Cerebellar nuclear complex (tissue), 1 donor: ENCODE data around the gene ETF1.
A peak's percentile ranks its signal among the peaks of the same experiment; 100 is the strongest.
"Not testable (repeated sequence)": the region's sequence is repeated elsewhere in the genome, so short reads cannot be mapped to it uniquely, and the experiment has no call there.

ENCODE experiments used
- DNase-seq, 2 experiments: peaks; one replicate each; lab custom pipeline; 2025; lab: John Stamatoyannopoulos, UW

Gene ETF1

DNA sequence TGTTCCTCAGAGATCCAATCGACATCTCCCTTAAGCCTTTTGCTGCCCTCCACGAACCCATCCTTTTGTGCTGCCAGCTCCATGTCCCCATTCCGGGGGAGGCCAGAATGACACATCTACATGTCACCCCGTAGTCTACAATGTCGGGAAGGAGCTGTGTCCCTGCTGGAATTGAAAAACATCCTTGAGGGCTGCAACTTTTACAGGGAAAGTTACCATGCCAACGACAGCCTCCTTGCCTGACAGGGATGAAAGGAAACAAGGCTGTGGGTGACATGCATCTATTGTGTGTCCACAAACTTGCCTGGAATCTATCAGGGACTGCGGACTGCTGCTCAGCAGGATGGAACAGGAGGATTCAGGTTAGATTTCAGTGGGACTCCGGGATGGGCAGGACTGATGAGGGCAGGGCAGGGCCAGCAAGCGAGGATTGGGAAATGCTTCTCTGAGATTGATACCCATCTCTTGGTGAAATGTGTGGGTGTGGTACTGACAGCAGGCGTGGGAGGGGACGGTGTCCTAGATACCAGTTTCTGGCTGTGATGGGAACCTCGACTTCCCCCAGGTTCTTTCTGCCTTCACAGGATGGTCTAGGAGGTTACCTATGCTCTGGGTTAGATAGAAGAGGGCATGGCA, 52.3 kb downstream of the ETF1 start:
- no peak for DNase-seq

GRCh38 chr5:138489683-138490061, 53.4 kb downstream of the ETF1 start:
- no peak for DNase-seq

DNA sequence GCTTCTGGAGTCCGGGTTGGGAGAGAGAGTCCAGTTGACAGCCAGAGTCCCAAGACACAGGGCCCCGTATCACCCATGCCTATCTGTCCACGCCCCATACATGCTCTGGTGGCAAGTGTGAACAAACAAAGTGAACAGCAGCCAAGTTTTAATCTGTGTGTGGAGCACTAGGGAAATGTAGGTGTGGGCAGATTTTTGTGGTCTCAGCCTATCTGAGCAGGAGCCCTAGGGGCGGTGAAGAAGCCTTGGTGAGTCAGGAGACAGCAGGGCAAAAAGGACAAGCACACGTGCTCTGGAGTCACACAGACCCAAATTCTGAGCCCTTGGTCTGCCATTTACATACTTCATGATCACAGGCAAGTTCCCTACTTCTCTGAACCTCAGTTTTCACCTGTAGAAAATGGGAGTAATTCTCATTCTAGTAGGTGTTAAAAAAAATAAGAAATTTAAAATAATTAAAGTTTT, 54.5 kb downstream of the ETF1 start:
- no peak for DNase-seq

- DNase-seq, result no peak
These were observed 60.4 kb downstream of the ETF1 start for GRCh38 chr5:138482638-138483037.

- no peak for DNase-seq
These were observed 66.1 kb downstream of the ETF1 start for GRCh38 chr5:138476918-138477317.

- DNase-seq, result not testable (repeated sequence)
These were observed 69.9 kb downstream of the ETF1 start for GRCh38 chr5:138473151-138473550.

DNA sequence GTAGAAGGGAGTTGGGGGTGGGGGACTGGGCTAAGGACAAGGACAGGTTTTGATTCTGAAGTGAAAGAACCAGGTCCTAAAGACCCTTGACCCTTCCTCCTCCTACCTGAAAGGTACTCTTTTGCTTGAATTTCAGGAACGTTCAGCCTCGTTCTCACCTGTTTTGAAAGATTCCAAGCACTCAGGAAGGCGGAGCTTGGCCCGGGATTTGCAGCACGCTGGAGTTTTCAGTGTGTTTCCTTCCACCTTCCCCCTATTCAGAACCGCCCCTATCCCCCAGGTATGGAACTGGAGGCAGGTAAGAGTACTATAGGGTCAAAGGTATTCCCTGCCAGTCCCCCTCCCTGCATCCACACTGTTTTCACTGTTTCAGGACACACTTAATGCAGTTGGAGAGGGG, 70.7 kb downstream of the ETF1 start:
- no peak for DNase-seq

DNA sequence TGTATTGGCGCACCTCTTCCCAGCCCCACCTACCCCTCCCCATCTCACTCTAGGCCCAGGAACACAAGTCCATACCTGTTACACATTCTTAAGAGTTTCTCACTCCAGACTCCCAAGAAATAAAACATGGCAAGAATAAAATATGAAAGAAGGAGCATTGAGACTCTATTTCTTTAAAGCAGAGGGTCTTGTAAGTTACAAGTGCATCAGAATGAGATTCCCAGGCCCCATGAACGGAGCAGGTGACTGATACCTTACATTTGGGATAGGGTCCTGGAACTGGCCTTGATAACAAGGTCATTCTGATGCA, 72.0 kb downstream of the ETF1 start:
- no peak for DNase-seq

DNA sequence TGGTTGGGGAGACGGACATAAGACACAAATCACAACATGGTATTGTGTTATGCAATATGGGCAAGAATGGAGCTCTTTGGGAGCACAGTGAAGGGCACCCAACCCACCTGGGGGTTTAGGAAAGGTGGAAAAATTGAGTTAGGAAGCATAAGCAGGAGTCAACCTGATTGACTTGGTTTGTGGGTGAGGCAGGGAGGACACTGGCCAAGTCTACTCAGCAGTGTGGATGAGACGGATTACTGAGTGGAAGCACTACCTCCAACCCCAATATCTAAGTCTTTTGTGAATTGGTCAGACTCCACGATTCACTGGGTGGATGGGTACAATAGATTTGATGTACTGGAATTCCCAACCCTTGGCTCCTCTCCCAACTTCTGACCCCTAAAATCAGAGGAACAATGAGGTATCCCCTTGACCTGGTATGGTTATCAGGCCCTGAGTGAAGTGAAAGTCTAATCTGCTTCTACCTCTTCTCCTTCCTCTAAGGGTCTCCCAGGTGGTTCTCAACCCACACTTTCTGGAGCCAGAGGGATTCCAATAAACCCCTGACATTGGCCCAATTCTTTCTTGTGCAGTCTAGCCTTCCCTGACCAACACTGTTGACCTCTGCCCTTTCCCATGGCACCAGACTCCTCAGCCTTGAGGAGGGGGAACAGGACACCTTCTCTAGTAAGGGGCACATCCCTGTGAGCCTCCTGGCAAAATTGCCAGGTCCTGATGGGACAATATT, 72.5 kb downstream of the ETF1 start:
- DNase-seq, result no peak

GRCh38 chr5:138469540-138470321, 73.3 kb downstream of the ETF1 start:
- DNase-seq, result no peak

DNA sequence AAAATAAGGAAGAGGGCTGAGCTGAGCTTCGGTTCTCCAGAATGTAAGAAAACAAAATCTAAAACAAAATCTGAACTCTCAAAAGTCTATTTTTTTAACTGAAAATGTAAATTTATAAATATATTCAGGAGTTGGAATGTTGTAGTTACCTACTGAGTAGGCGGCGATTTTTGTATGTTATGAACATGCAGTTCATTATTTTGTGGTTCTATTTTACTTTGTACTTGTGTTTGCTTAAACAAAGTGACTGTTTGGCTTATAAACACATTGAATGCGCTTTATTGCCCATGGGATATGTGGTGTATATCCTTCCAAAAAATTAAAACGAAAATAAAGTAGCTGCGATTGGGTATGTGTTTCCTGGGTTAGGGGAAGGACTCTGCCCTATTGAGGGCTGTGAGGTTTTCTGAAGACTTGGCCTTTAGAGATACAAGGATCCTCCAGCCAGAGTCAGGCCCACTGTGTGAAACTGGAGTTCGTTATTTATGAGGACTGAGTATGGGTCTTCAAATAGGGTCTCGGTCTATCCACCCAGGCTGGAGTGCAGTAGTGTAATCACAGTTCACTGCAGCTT, 74.0 kb downstream of the ETF1 start:
- no peak for DNase-seq

GRCh38 chr5:138468133-138468965, 74.7 kb downstream of the ETF1 start:
- DNase-seq, result no peak

- DNase-seq, result no peak
These were observed 75.3 kb downstream of the ETF1 start for GRCh38 chr5:138467711-138468132.

GRCh38 chr5:138466900-138467710, 75.9 kb downstream of the ETF1 start:
- no peak for DNase-seq

DNA sequence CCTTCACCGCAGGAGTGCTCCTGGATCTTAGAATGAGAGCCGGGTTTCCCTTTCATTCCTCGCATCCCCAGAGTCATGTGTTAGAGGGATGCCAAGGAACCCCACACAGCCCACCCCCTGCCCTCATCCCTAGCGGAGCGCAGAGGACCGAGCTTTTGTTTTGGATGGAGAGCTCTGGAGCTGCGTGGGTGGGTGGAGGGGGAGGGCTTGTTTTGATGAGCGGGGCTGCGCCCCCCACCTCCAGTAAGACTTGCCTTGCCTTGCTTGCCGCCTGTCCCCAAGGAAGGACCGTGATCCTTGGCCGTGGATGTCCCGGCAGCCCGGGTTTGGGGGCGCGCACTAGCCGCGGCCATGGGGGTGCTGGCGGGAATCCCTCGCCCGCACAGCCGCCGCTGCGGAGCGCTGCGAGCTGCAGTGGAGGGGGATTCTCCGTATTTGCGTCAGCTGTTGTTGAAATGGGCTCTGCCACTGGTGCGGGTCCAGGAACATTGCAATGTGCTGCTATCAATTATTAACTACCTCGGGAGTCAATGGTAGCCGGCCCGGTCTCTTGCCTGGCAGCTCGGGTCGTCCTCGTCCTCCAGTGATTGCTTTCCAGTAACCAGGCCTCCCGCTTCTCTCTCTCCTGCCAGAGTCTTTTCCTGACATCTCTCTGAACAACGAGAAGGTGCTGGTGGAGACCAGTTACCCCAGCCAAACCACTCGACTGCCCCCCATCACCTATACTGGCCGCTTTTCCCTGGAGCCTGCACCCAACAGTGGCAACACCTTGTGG, 76.7 kb downstream of the ETF1 start:
- DNase-seq, result no peak

DNA sequence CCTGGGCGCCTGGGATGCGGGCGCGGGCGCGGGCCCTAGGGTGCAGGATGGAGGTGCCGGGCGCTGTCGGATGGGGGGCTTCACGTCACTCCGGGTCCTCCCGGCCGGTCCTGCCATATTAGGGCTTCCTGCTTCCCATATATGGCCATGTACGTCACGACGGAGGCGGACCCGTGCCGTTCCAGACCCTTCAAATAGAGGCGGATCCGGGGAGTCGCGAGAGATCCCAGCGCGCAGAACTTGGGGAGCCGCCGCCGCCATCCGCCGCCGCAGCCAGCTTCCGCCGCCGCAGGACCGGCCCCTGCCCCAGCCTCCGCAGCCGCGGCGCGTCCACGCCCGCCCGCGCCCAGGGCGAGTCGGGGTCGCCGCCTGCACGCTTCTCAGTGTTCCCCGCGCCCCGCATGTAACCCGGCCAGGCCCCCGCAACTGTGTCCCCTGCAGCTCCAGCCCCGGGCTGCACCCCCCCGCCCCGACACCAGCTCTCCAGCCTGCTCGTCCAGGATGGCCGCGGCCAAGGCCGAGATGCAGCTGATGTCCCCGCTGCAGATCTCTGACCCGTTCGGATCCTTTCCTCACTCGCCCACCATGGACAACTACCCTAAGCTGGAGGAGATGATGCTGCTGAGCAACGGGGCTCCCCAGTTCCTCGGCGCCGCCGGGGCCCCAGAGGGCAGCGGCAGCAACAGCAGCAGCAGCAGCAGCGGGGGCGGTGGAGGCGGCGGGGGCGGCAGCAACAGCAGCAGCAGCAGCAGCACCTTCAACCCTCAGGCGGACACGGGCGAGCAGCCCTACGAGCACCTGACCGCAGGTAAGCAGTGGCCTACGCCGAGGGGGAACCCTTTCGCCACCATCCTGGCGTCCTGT, 77.5 kb downstream of the ETF1 start, which contains the start of gene EGR1:
Gene EGR1 (plus strand): TSS at position 219 of the 864 bp plus-strand sequence. CDS start 283 bp downstream, at position 502.
- peak; percentile 86 to 98 for DNase-seq

DNA sequence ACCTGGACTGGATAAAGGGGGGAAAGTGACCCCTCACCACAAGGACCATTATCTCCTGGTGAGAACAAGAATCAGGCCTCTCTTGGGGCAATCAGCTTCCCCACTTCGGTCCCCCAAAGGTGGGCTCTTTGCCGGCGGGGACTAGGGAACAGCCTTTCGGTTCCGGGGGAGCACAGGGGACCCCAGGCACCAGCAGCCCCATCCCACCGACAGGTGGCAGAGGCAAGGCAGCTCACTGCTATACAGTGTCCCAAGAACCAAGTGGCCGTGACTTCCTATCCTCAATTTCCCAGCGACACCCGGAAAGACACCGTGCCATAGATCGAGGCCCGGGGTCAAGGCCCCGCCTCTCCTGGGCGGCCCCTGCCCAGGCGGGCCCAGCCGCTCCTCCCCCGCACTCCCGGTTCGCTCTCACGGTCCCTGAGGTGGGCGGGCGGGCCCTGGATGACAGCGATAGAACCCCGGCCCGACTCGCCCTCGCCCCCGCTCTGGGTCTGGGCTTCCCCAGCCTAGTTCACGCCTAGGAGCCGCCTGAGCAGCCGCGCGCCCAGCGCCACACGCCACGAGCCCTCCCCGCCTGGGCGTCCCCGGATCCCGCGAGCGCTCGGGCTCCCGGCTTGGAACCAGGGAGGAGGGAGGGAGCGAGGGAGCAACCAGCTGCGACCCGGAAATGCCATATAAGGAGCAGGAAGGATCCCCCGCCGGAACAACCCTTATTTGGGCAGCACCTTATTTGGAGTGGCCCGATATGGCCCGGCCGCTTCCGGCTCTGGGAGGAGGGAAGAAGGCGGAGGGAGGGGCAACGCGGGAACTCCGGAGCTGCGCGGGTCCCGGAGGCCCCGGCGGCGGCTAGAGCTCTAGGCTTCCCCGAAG, 78.4 kb downstream of the ETF1 start:
- peak; percentile 89 to 94 for DNase-seq

- DNase-seq, result no peak
These were observed 79.0 kb downstream of the ETF1 start for GRCh38 chr5:138464008-138464387.
